Measurements from ENCODE around the gene SYNGR3.

SYNGR3 gene

DNA sequence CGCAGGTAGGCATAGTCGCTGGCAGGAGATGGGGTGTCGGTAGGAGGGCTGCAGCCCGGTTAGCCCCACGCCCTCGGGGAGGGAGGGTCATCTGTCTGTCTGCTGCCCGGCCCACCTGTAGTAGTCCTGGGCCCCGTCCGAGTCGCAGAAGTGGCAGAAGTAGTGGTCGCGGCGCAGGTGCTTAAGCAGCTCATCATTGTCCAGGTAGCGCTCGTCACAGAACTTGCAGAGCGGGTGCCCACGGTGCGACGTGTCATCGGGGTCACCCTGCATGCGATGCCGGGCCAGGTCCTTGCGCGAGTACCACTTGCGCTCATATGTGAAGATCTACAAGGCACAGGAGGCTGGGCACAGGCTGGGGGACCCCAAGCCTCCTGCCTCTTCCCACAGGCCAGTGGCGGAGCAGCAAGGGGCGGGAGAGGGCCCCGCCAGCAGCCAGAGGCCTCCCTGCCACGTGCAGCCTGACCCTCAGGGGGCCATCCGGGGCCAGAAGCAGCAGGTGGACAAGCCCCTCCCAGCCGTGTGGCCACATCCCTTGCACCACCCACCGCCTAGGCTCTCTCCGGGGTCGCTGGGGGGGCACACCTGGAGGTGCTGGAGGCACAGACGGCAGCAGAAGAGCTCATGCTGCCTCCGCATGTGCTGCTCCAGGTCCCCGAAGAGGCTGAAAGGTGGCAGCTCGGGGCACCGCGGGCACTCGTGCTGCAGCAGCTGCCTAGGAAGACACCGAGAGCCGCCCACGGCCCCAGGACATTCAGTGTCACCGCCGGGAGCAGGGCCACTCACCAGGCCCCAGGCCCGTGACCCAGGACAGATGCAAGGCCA, 12.8 kb downstream of the SYNGR3 start:
- peaks cover 23% of the 10 kb centered on the region for H3K4me1 ChIP-seq (ENCODE audit: insufficient read depth, low read length)
- no peak overlapping the region for H3K27ac ChIP-seq (ENCODE audit: low read depth, low read length)
- peaks cover 41% of the 10 kb centered on the region for H3K36me3 ChIP-seq (ENCODE audit: insufficient read depth, low read length)
- H3K9me3 ChIP-seq (ENCODE audit: low read length) = no peaks in the 10 kb centered on the region
- H3K4me3 ChIP-seq (ENCODE audit: low read depth in 1 of 2, low read length in 2 of 2) = no peak overlapping the region
- no peaks in the 10 kb centered on the region for H3K27me3 ChIP-seq (ENCODE audit: control insufficient read depth in 1 of 2, insufficient read depth in 2 of 2, low read length in 2 of 2)
- no peak overlapping the region for H3K9ac ChIP-seq (ENCODE audit: low read length)

DNA sequence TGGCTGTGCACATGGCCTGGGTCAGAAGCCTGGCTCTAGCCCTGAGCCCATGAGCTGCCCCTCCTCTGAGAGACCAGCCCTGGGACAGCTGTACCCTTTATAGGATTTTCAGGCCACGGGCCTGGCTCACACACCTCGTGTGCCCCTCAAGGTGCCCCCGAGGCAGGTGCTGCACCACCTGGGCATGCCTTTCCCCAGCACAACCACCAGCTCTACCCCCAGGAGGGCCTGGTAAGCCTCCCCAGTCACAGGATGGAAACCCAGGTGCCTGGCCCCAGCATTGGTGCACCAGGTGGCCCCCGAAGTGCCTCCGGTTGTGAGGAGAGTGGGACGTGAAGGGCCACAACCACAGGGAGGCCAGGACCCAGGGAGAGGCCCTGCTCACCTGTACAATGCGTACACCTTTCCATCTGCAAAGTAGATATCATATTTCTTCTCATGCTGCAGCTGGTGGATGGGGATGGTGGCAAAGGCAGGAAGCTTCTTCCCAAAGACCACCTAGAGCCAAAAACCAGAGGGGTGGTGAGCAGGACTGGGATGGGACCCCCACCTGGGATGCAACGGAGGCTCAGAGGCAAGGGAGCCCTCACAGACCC, 13.6 kb downstream of the SYNGR3 start:
- Histone ChIP-seq H3K4me1 (ENCODE audit: insufficient read depth, low read length) (peaks cover 30% of the 10 kb centered on the region), H3K36me3 (ENCODE audit: insufficient read depth, low read length) (peaks cover 44% of the 10 kb centered on the region), H3K27me3 (ENCODE audit: control insufficient read depth in 1 of 2, insufficient read depth in 2 of 2, low read length in 2 of 2) (no peaks in the 10 kb centered on the region), H3K9me3 (ENCODE audit: low read length) (no peaks in the 10 kb centered on the region), H3K9ac (ENCODE audit: low read length) (no peak overlapping the region), H3K4me3 (ENCODE audit: low read depth in 1 of 2, low read length in 2 of 2) (no peak overlapping the region), H3K27ac (ENCODE audit: low read depth, low read length) (no peak overlapping the region)

DNA sequence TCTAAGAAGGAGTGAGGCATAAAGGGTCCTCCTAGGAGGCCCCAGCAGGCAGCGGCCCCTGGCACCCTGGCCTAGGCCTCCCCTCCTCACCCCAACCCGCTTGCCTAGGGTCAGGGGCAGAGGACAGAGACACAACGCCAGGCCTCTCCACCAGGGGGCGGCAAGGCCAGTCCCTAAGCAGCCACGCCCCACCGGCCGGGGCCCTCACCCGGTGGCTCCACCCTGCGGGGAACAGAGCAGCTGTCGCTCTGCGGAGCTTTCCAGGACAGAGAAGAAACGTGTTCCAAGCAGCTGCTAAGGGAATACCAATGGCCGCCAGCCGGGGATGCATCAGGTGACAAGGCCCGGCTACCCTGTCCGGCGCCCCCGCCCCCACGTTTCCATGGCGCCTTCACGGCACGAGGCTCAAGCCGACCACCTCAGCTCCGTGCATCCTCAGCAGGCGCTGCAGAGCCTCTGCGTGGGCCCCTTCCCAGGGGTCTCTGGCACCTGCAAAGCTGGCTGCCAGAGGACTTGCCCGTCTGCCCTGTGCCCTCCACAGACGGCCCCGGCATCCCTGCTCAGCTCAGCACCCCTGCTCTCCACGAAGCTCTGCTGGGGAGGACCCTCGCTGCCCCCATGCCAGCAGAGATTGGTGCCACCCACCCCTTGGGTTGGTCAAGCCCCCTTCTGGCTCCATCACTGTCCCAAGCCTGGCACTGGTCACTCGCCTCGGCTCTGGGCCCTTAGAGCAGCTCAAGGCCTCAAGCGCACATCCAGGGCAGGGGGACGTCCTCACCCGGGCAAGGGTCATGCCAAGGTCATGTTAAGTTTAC, 14.3 kb downstream of the SYNGR3 start:
- Histone ChIP-seq H3K9me3 (ENCODE audit: low read length) (no peaks in the 10 kb centered on the region), H3K27ac (ENCODE audit: low read depth, low read length) (no peak overlapping the region), H3K36me3 (ENCODE audit: insufficient read depth, low read length) (peaks cover 44% of the 10 kb centered on the region), H3K4me1 (ENCODE audit: insufficient read depth, low read length) (peaks cover 37% of the 10 kb centered on the region), H3K9ac (ENCODE audit: low read length) (no peak overlapping the region), H3K27me3 (ENCODE audit: control insufficient read depth in 1 of 2, insufficient read depth in 2 of 2, low read length in 2 of 2) (no peaks in the 10 kb centered on the region), H3K4me3 (ENCODE audit: low read depth in 1 of 2, low read length in 2 of 2) (no peak overlapping the region)

DNA sequence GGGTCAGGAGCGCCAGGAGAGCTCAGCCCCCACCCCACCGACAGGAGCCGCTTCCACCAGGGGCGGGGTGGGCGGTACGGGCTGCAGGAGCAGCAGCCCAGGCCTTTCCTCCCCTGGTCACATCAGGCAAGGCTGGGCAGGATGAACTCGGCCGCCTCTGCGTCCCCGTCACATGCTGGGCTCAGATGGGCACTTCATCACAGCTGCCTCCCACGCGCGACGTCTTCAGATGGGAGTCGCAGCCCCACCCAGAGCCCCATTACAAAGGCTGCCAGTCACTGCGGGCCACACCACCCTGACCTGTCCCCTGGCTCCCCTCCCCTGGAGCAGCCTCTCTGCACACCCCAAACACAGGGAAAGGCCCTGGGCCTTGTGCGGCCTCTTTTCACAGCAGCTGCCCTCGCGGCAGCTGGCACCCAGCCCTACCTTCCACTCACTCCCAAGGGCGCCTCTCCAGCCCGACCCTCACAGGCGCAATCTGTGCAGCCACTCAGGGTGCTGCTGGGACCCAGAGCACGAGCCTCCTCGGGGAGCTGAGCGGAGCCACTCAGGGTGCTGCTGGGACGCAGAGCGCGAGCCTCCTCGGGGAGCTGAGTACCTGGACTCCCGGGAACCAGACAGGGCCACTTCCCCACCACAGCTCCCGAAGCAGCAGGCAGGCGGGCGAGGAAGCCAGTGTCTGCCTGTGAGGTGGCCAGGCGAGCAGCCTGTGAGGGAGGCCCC, 15.2 kb downstream of the SYNGR3 start:
- peaks cover 42% of the 10 kb centered on the region for H3K36me3 ChIP-seq (ENCODE audit: insufficient read depth, low read length)
- no peaks in the 10 kb centered on the region for H3K9me3 ChIP-seq (ENCODE audit: low read length)
- no peak overlapping the region for H3K4me3 ChIP-seq (ENCODE audit: low read depth in 1 of 2, low read length in 2 of 2)
- no peaks in the 10 kb centered on the region for H3K27me3 ChIP-seq (ENCODE audit: control insufficient read depth in 1 of 2, insufficient read depth in 2 of 2, low read length in 2 of 2)
- H3K4me1 ChIP-seq (ENCODE audit: insufficient read depth, low read length) = peaks cover 38% of the 10 kb centered on the region
- no peak overlapping the region for H3K9ac ChIP-seq (ENCODE audit: low read length)
- H3K27ac ChIP-seq (ENCODE audit: low read depth, low read length) = no peak overlapping the region

DNA sequence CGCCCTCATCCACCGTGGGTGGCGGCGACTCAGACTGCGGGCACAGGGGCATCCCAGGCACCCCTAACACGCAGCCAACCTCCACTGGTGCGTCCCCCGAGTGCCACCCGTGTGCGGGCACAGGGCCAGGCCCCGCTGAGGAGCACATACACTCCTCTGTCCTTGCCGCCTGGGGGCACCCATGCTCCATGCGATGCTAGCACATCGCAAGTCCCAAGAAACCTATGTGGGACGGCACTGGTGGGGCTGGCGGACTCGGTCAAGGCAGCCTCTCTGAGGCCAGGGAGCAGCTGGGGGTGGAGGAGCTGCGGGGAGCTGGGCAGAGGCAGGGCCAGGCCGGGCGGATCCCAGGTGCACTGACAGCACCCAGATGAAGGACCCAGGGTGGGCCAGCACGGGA, 15.9 kb downstream of the SYNGR3 start:
- Histone ChIP-seq H3K9ac (ENCODE audit: low read length) (no peak overlapping the region), H3K4me3 (ENCODE audit: low read depth in 1 of 2, low read length in 2 of 2) (no peak overlapping the region), H3K27ac (ENCODE audit: low read depth, low read length) (no peak overlapping the region), H3K9me3 (ENCODE audit: low read length) (no peaks in the 10 kb centered on the region), H3K36me3 (ENCODE audit: insufficient read depth, low read length) (peaks cover 35% of the 10 kb centered on the region), H3K27me3 (ENCODE audit: control insufficient read depth in 1 of 2, insufficient read depth in 2 of 2, low read length in 2 of 2) (no peaks in the 10 kb centered on the region), H3K4me1 (ENCODE audit: insufficient read depth, low read length) (peaks cover 45% of the 10 kb centered on the region)

DNA sequence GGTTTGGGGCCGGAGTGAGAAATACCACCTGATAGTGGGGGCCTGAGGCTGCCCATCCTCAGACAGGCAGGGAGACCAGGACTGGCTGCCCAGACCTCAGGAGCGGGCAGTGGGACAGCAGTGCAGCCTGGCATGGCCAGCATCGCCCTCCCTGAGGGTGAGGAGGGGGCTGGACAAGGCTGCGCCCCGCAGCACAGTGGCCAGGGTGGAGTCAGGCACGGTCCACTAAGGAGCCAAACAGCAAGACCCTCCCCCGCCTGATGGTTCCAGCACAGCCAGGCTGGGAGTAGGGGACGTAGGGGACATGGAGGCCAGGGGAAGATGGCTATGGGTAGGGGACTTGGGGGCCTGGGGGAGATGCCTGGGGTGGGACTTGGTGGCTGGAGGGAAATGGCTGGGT, 16.5 kb downstream of the SYNGR3 start:
- Histone ChIP-seq H3K27ac (ENCODE audit: low read depth, low read length) (no peak overlapping the region), H3K4me1 (ENCODE audit: insufficient read depth, low read length) (peaks cover 46% of the 10 kb centered on the region), H3K27me3 (ENCODE audit: control insufficient read depth in 1 of 2, insufficient read depth in 2 of 2, low read length in 2 of 2) (no peaks in the 10 kb centered on the region), H3K4me3 (ENCODE audit: low read depth in 1 of 2, low read length in 2 of 2) (no peak overlapping the region), H3K9ac (ENCODE audit: low read length) (no peak overlapping the region), H3K36me3 (ENCODE audit: insufficient read depth, low read length) (peaks cover 28% of the 10 kb centered on the region), H3K9me3 (ENCODE audit: low read length) (no peaks in the 10 kb centered on the region)

DNA sequence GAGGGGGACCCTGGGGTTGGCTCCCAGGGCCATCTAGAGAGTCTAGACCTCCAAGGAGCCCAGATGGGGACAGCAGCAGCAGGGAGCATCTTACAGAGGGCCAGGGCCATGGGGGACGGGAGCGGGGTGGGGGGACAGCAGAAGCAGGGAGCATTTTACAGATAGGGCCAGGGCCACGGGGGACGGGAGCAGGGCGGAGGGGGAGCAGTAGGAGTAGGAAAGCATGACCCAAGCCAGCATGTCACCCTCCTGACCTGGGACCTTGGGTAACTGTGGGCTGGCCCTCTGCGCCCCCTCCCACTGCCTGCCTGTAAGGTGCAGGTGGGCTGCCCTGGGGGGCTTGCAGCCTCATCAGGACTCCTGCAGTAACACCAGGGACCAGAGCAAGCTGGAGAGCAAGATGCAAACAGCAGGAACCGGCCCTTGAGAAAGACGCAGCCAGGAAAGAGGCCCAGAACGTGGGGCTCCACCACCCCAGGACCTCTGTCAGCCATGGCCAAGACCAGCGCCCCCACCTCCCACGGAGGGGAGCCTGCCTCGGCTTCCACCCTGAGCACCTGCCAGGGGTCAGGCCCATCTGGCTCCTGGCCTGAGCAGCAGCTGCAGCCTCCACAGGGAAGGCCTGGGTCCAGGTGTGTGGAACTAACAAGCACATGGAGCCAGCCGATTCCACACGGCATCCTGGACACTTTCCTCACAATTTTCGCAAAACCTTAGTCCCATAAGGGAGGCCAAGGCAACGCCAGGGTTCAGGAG, 17.5 kb downstream of the SYNGR3 start:
- peaks cover 46% of the 10 kb centered on the region for H3K4me1 ChIP-seq (ENCODE audit: insufficient read depth, low read length)

DNA sequence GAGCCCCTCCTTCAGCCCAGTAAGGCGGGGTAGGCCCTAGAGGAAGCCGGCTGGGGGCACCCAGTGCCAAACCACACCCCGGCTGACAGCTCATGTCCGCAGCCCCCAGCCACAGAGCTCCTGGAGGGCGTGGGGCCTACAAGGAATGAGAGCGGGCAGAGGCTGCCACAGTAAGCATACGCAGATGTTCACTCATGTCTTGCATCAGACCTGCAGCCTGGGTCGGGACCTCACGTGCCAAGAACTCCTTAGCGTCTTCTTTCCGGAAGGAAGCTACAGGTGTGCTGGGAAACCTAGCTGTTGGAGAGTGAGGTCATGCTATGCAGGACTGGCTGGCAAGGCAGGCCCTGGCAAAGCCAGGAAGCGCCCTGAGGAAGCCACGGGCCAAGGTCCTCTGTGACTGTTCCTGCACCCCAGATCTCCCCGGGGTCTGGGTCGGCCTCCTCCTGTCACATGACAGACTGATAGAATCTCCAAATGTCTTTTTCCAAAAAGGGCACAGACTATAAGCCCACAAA, 18.3 kb downstream of the SYNGR3 start:
- Histone ChIP-seq H3K9ac (ENCODE audit: low read length) (no peak overlapping the region), H3K4me3 (ENCODE audit: low read depth in 1 of 2, low read length in 2 of 2) (peak overlapping the region in 1 of 2 donors; percentile 66), H3K27me3 (ENCODE audit: control insufficient read depth in 1 of 2, insufficient read depth in 2 of 2, low read length in 2 of 2) (no peaks in the 10 kb centered on the region), H3K4me1 (ENCODE audit: insufficient read depth, low read length) (peaks cover 46% of the 10 kb centered on the region), H3K9me3 (ENCODE audit: low read length) (no peaks in the 10 kb centered on the region), H3K36me3 (ENCODE audit: insufficient read depth, low read length) (peaks cover 11% of the 10 kb centered on the region), H3K27ac (ENCODE audit: low read depth, low read length) (no peak overlapping the region)

More for the DNA sequence above, 17.5 kb downstream of the SYNGR3 start:
- Histone ChIP-seq H3K27me3 (ENCODE audit: control insufficient read depth in 1 of 2, insufficient read depth in 2 of 2, low read length in 2 of 2) (no peaks in the 10 kb centered on the region), H3K27ac (ENCODE audit: low read depth, low read length) (no peak overlapping the region), H3K9ac (ENCODE audit: low read length) (no peak overlapping the region), H3K36me3 (ENCODE audit: insufficient read depth, low read length) (peaks cover 19% of the 10 kb centered on the region), H3K4me3 (ENCODE audit: low read depth in 1 of 2, low read length in 2 of 2) (peak overlapping the region in 1 of 2 donors; percentile 66), H3K9me3 (ENCODE audit: low read length) (no peaks in the 10 kb centered on the region)

DNA sequence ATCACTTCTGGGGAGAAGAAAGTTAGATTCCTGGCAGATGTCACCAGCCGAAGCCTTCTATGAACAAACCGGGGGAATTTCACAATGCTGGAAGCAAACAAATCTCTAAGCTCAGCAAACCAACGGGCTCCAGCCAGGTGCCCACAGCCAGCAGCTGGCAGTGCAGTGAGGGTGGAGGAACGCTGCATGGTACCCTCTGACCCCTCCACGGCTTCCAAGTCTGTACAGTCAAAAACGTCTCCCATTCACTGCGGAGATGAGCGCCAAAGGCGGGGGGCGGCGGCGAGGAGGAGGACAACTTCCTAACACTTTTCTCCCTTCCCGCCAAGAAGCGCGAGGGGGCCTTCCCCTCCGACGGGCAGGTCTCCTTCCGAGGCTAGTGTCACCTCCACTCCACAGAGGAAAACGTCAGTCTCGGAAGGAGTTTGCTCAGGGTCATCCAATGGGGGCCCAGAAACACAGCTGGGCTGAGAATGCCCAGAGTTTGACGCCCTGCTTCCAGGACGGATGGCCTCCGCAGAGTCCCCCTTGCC, 18.9 kb downstream of the SYNGR3 start:
- H3K9ac ChIP-seq (ENCODE audit: low read length) = peak overlapping the region; percentile 54
- peaks cover 46% of the 10 kb centered on the region for H3K4me1 ChIP-seq (ENCODE audit: insufficient read depth, low read length)
- no peaks in the 10 kb centered on the region for H3K27me3 ChIP-seq (ENCODE audit: control insufficient read depth in 1 of 2, insufficient read depth in 2 of 2, low read length in 2 of 2)
- H3K27ac ChIP-seq (ENCODE audit: low read depth, low read length) = peak overlapping the region; percentile 86
- H3K4me3 ChIP-seq (ENCODE audit: low read depth in 1 of 2, low read length in 2 of 2) = peak overlapping the region; percentile 66 to 96
- H3K36me3 ChIP-seq (ENCODE audit: insufficient read depth, low read length) = peaks cover 5% of the 10 kb centered on the region
- H3K9me3 ChIP-seq (ENCODE audit: low read length) = no peaks in the 10 kb centered on the region

DNA sequence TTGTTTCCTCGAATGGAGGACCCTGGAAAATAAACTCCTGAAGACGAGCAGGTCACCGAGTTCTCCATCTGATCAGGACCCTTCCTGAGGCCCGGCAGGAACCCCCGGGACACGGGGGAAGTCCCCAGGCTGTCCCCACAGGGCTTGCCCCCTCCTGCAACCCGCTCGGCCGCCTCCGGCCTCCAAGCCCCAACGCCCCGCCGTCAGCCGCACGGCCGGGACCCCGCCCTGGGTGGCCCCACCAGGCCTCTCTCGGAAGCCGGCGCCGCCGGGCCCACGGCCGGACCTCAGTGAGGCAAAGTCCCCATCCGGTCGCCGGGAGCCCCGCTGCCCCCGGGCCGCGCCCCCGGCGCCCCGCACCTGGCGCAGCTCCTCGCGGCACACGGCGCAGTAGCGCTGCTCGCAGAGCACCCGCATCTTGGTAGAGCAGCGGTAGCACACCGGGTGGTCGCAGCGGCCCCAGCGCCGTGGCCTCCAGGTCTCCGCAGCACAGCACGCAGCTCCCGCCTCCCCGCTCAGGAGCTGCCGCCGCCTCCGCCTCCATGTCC, 19.5 kb downstream of the SYNGR3 start:
- peaks cover 41% of the 10 kb centered on the region for H3K4me1 ChIP-seq (ENCODE audit: insufficient read depth, low read length)

More for the DNA sequence above, 19.5 kb downstream of the SYNGR3 start:
- H3K4me3 ChIP-seq (ENCODE audit: low read depth in 1 of 2, low read length in 2 of 2) = peak overlapping the region; percentile 66 to 96
- H3K27me3 ChIP-seq (ENCODE audit: control insufficient read depth in 1 of 2, insufficient read depth in 2 of 2, low read length in 2 of 2) = no peaks in the 10 kb centered on the region
- H3K27ac ChIP-seq (ENCODE audit: low read depth, low read length) = peak overlapping the region; percentile 86
- peaks cover 5% of the 10 kb centered on the region for H3K36me3 ChIP-seq (ENCODE audit: insufficient read depth, low read length)
- H3K9ac ChIP-seq (ENCODE audit: low read length) = peak overlapping the region; percentile 54
- H3K9me3 ChIP-seq (ENCODE audit: low read length) = no peaks in the 10 kb centered on the region

Data from muscle layer of colon (tissue), 2 donors.